ENCODE data around the gene SPATA3. TPM values are rescaled to one million over a fixed set of nuclear protein-coding genes. Genes with fewer than 3 reads are reported as not detected.

Gene SPATA3
- total RNA-seq, 2 experiments from 2014 or later, result not detected

DNA sequence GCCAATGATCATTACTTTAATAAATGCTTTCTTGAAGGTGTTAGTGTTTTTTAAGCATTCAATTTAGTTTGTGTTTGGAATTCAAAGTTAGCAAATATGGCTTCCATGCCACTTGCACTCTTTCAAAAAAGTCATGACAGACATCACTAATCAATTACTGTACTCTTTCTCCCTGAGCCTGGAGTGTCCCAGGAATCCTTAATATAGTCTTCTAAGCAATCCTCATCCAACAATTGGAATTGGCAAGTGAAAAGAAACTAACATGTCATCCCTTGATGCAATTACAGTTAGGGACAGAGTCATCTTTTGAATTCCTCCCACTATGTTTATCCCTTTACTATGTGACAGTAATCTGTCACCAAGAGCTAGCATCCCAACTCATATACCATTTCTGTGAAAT lies 41.2 kb upstream of the SPATA3 start:
- Mint-ChIP-seq H3K9me3 (no peaks in the 10 kb centered on the region), H3K27ac (no peak overlapping the region), H3K4me1 (ENCODE audit: low read depth) (peaks cover 13% of the 10 kb centered on the region), H3K36me3 (ENCODE audit: low read depth) (no peaks in the 10 kb centered on the region), H3K27me3 (peaks cover 57% of the 10 kb centered on the region), H3K4me3 (no peak overlapping the region)
- DNase-seq, result no peak
- no peaks in the 10 kb centered on the region for H3K36me3 ChIP-seq (ENCODE audit: insufficient read depth, low read length)
- intact Hi-C loops (cut with DNase I, micrococcal nuclease), result no loop called here
- ChIA-PET POLR2A (no interaction called here), CTCF (no interaction called here)
- no peaks in the 10 kb centered on the region for H3K9me3 ChIP-seq (ENCODE audit: control insufficient read depth in 1 of 2, insufficient read depth in 1 of 2, low read length in 2 of 2)
- no peak overlapping the region for H3K27ac ChIP-seq (ENCODE audit: low read depth in 1 of 2, low read length in 2 of 2)
- ATAC-seq (ENCODE audit: poor library complexity), result no peak
- TF ChIP-seq, protein P1, sequence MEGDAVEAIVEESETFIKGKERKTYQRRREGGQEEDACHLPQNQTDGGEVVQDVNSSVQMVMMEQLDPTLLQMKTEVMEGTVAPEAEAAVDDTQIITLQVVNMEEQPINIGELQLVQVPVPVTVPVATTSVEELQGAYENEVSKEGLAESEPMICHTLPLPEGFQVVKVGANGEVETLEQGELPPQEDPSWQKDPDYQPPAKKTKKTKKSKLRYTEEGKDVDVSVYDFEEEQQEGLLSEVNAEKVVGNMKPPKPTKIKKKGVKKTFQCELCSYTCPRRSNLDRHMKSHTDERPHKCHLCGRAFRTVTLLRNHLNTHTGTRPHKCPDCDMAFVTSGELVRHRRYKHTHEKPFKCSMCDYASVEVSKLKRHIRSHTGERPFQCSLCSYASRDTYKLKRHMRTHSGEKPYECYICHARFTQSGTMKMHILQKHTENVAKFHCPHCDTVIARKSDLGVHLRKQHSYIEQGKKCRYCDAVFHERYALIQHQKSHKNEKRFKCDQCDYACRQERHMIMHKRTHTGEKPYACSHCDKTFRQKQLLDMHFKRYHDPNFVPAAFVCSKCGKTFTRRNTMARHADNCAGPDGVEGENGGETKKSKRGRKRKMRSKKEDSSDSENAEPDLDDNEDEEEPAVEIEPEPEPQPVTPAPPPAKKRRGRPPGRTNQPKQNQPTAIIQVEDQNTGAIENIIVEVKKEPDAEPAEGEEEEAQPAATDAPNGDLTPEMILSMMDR (IDR thresholded peaks at IDR 0.05), result no peak
- H3K4me1 ChIP-seq (ENCODE audit: insufficient read depth, low read length), result peaks cover 15% of the 10 kb centered on the region
- peaks cover 12 to 21% of the 10 kb centered on the region in 2 experiments for H3K27me3 ChIP-seq (ENCODE audit: control insufficient read depth in 1 of 2, insufficient read depth in 2 of 2, low read length in 2 of 2)
- H3K4me3 ChIP-seq (ENCODE audit: low read length), result no peak overlapping the region

DNA sequence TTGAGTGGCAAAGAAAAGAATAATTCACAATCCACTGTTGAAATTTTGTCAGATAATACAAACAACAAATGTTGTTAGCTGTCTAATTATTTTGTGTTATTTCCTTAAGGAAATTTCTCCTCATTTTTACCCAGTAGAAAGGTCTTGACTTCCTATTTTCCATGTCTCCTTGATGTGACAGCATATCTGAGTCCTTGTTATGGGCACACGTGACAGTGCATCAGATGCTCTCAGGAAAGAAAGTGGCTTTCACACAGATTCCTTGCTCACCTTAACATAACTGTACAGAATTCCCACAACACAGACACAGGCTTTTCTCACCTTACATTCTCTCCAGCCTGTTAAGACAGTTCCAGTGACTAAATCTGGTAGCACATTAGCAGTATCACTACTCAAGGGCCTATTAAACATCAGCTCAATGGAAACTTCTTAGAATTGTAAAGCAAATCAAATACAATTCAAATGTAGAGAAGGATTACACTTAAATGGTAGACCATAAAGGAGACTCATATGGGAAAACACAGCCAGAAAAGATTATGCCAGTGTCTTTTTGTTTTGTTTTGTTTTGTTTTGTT lies 40.7 kb upstream of the SPATA3 start:
- peaks cover 62% of the 10 kb centered on the region for H3K27me3 Mint-ChIP-seq

DNA sequence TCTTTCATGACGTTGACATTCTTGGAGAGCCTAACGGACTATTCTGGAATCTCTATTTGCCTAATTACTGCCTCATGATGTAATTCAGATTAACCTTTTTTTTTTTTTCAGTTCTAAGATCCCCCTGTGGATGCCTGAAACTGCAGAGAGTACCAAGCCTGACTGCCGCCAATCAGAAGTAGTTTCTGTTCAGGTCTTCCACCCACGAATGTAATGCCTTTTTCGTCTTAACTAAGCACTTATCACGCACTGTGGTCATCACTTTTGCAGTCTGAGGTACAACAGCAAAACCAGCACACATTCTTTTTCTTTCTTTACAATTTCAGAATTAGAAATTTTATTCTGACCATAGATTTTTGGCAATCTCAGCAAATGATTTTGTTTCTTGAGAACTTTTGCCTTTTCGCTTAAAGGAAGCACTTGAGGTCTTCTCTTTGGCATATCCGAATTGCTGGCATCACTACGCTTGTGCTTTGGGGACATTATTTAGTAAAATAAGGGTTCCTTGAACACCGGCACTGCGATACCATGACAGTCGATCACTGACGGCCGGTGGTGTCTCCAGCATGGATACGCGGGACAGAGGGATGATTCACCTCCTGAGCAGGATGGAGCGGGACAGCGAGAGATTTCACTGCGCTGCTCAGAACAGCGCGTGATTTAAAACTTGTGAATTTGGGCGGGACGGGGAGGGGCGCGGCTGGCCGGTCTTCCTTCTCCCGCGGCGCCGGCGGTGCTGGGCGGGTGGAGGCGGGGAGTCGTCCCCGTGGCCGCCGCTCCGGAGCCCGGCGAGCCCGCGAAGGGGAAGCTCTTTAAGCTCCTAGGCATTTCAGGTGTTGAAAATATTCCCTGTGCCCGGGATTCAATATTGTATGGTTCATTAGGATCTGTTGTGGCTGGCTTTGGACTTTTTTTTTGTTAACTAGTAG lies 38.8 kb upstream of the SPATA3 start:
- H3K27ac ChIP-seq (ENCODE audit: low read depth in 1 of 2, low read length in 2 of 2), result no peak overlapping the region
- H3K36me3 ChIP-seq (ENCODE audit: insufficient read depth, low read length), result no peaks in the 10 kb centered on the region
- H3K4me1 ChIP-seq (ENCODE audit: insufficient read depth, low read length), result peaks cover 12% of the 10 kb centered on the region
- peak overlapping the region; percentile 83 for H3K4me3 Mint-ChIP-seq
- no peaks in the 10 kb centered on the region for H3K9me3 Mint-ChIP-seq
- no peak overlapping the region for H3K27ac Mint-ChIP-seq
- peaks cover 12 to 24% of the 10 kb centered on the region in 2 experiments for H3K27me3 ChIP-seq (ENCODE audit: control insufficient read depth in 1 of 2, insufficient read depth in 2 of 2, low read length in 2 of 2)
- DNase-seq, result peak in 5 of 14 experiments; percentile 15 to 65 (median 48)
- peak; percentile 56 for ATAC-seq (ENCODE audit: poor library complexity)
- no peaks in the 10 kb centered on the region for H3K36me3 Mint-ChIP-seq (ENCODE audit: low read depth)
- H3K4me3 ChIP-seq (ENCODE audit: low read length), result peak overlapping the region; percentile 43
- TF ChIP-seq, protein P1 (IDR thresholded peaks at IDR 0.05), result no peak
- POLR2A ChIA-PET, result interaction anchor here (1.0 kb wide), 1 partner anchor 109 kb away, joined by 3 read pairs; no protein-coding TSS in a partner anchor
- CTCF ChIA-PET, result interaction anchor here (1.7 kb wide), 1 partner anchor 32 kb away, joined by 3 read pairs; the partner anchor contains the start of gene GPR55
- peaks cover 13% of the 10 kb centered on the region for H3K4me1 Mint-ChIP-seq (ENCODE audit: low read depth)
- no peaks in the 10 kb centered on the region for H3K9me3 ChIP-seq (ENCODE audit: control insufficient read depth in 1 of 2, insufficient read depth in 1 of 2, low read length in 2 of 2)
- intact Hi-C loops (cut with DNase I, micrococcal nuclease), result no loop called here
- peaks cover 67% of the 10 kb centered on the region for H3K27me3 Mint-ChIP-seq

More for the DNA sequence above, 40.7 kb upstream of the SPATA3 start:
- TF ChIP-seq, protein P1 (IDR thresholded peaks at IDR 0.05), result no peak
- ChIA-PET CTCF (interaction anchor here (1.7 kb wide), 1 partner anchor 30 kb away, joined by 3 read pairs; the partner anchor contains the start of gene GPR55), POLR2A (interaction anchor here (1.1 kb wide), 1 partner anchor 30 kb away, joined by 3 read pairs; no protein-coding TSS in a partner anchor)
- ATAC-seq (ENCODE audit: poor library complexity) (no peak), DNase-seq (no peak)
- Mint-ChIP-seq H3K9me3 (no peaks in the 10 kb centered on the region), H3K27ac (no peak overlapping the region), H3K4me3 (no peak overlapping the region), H3K4me1 (ENCODE audit: low read depth) (peaks cover 13% of the 10 kb centered on the region), H3K36me3 (ENCODE audit: low read depth) (no peaks in the 10 kb centered on the region)
- intact Hi-C loops (cut with DNase I, micrococcal nuclease), result no loop called here
- Histone ChIP-seq H3K27ac (ENCODE audit: low read depth in 1 of 2, low read length in 2 of 2) (no peak overlapping the region), H3K36me3 (ENCODE audit: insufficient read depth, low read length) (no peaks in the 10 kb centered on the region), H3K4me1 (ENCODE audit: insufficient read depth, low read length) (peaks cover 12% of the 10 kb centered on the region), H3K4me3 (ENCODE audit: low read length) (no peak overlapping the region), H3K9me3 (ENCODE audit: control insufficient read depth in 1 of 2, insufficient read depth in 1 of 2, low read length in 2 of 2) (no peaks in the 10 kb centered on the region), H3K27me3 (ENCODE audit: control insufficient read depth in 1 of 2, insufficient read depth in 2 of 2, low read length in 2 of 2) (peaks cover 12 to 24% of the 10 kb centered on the region in 2 experiments)
